GM23338 (cell line): Measurements from ENCODE around the gene TSSC4. TPM values are rescaled to one million over a fixed set of nuclear protein-coding genes. Genes with fewer than 3 reads are reported as not detected.

ENCODE experiments used
- ATAC-seq: fragments of 200-7000 bp; cut with Tn5 transposase; 3 replicates; pipeline ENCODE4 v1.9.1; 2020
- DNase-seq: peaks from one replicate; pipeline ENCODE4 v3.0.0-alpha.2; 2015; ENCODE audit warnings: low spot score
- H2AFZ ChIP-seq: fragments of 200-600 bp; sonication (generic); 2 replicates; pipeline ENCODE4 v1.8.0; 2016; ENCODE audit warnings: antibody characterized with exemption, mild to moderate bottlenecking, moderate library complexity
- H3F3A ChIP-seq: fragments of 200-600 bp; sonication (generic); replicated peaks from 2 replicates; pipeline ENCODE4 v1.8.0; 2017; ENCODE audit warnings: antibody characterized with exemption, mixed run types, low read depth
- H3K27ac ChIP-seq: fragments of 200-600 bp; sonication (generic); 2 replicates; pipeline ENCODE4 v1.6.1; 2016; ENCODE audit warnings: low read depth
- H3K27me3 ChIP-seq: fragments of 200-600 bp; sonication (generic); 2 replicates; pipeline ENCODE4 v1.8.0; 2016; ENCODE audit warnings: mild to moderate bottlenecking, mixed run types, moderate library complexity; ENCODE audit not compliant: insufficient read depth
- H3K36me3 ChIP-seq: fragments of 200-600 bp; sonication (generic); 2 replicates; pipeline ENCODE4 v1.8.0; 2016; ENCODE audit warnings: mild to moderate bottlenecking; ENCODE audit not compliant: insufficient read depth
- H3K4me1 ChIP-seq: fragments of 200-600 bp; sonication (generic); 2 replicates; pipeline ENCODE4 v1.8.0; 2016; ENCODE audit warnings: mild to moderate bottlenecking, moderate library complexity; ENCODE audit not compliant: insufficient read depth
- H3K4me2 ChIP-seq: fragments of 200-600 bp; sonication (generic); 2 replicates; pipeline ENCODE4 v1.7.1; 2017; ENCODE audit warnings: mixed run types
- H3K4me3 ChIP-seq: fragments of 200-600 bp; sonication (generic); 2 replicates; pipeline ENCODE4 v1.6.1; 2016; ENCODE audit warnings: mixed run types
- H3K79me2 ChIP-seq: fragments of 200-600 bp; sonication (generic); replicated peaks from 2 replicates; pipeline ENCODE4 v1.8.0; 2017; ENCODE audit warnings: mild to moderate bottlenecking; ENCODE audit not compliant: insufficient read depth
- H3K9me2 ChIP-seq: fragments of 200-600 bp; sonication (generic); 2 replicates; pipeline ENCODE4 v1.8.0; 2017; ENCODE audit not compliant: insufficient read depth
- H4K20me1 ChIP-seq: fragments of 200-600 bp; sonication (generic); replicated peaks from 2 replicates; pipeline ENCODE4 v1.8.0; 2017; ENCODE audit warnings: mild to moderate bottlenecking; ENCODE audit not compliant: insufficient read depth
- H3K27ac Mint-ChIP-seq: 2 replicates; pipeline ENCODE4 v1.8.0; 2020; ENCODE audit warnings: inconsistent platforms, mild to moderate bottlenecking, moderate library complexity, mixed read lengths
- H3K27me3 Mint-ChIP-seq: 3 replicates; pipeline ENCODE4 v1.8.0; 2022; ENCODE audit warnings: low read depth, mild to moderate bottlenecking, moderate library complexity, mixed read lengths, inconsistent platforms; ENCODE audit not compliant: insufficient read depth, poor library complexity
- H3K36me3 Mint-ChIP-seq: 3 replicates; pipeline ENCODE4 v1.8.0; 2021; ENCODE audit warnings: low read depth, mild to moderate bottlenecking, inconsistent platforms, moderate library complexity, mixed read lengths
- H3K4me1 Mint-ChIP-seq: 3 replicates; pipeline ENCODE4 v1.8.0; 2020; ENCODE audit warnings: mild to moderate bottlenecking, inconsistent platforms, mixed read lengths
- H3K4me3 Mint-ChIP-seq: 3 replicates; pipeline ENCODE4 v1.8.0; 2021; ENCODE audit warnings: moderate library complexity, mild to moderate bottlenecking, inconsistent platforms, mixed read lengths
- H3K9me3 Mint-ChIP-seq: 3 replicates; pipeline ENCODE4 v1.8.0; 2020; ENCODE audit warnings: moderate library complexity, mild to moderate bottlenecking, inconsistent platforms, mixed read lengths
- ETS1 ChIP-seq: IDR thresholded peaks from 2 replicates; pipeline ENCODE4 v1.6.1; 2016; ENCODE audit warnings: antibody characterized with exemption
- EZH2 ChIP-seq: fragments of 200-600 bp; sonication (generic); IDR thresholded peaks from one replicate; pipeline ENCODE4 v1.8.0; 2017; ENCODE audit warnings: antibody characterized with exemption, mild to moderate bottlenecking, low read depth; ENCODE audit not compliant: unreplicated experiment
- EZH2phosphoT487 ChIP-seq: fragments of 200-600 bp; sonication (generic); IDR thresholded peaks from one replicate; pipeline ENCODE4 v1.8.1; 2018; ENCODE audit warnings: antibody characterized with exemption; ENCODE audit not compliant: unreplicated experiment
- JUNB ChIP-seq: IDR thresholded peaks from one replicate; pipeline ENCODE4 v1.6.1; 2016; ENCODE audit warnings: antibody characterized with exemption; ENCODE audit not compliant: unreplicated experiment
- NANOG ChIP-seq: IDR thresholded peaks from 2 replicates; pipeline ENCODE4 v1.6.1; 2016; ENCODE audit warnings: antibody characterized with exemption, borderline replicate concordance
- POLR2AphosphoS5 ChIP-seq: IDR thresholded peaks from 2 replicates; pipeline ENCODE4 v1.6.1; 2016; ENCODE audit warnings: antibody characterized with exemption, low read depth
- STAT1 ChIP-seq: IDR thresholded peaks from one replicate; pipeline ENCODE4 v1.6.1; 2016; ENCODE audit warnings: antibody characterized with exemption; ENCODE audit not compliant: unreplicated experiment
- polyA plus RNA-seq: library from polyadenylated mRNA; unstranded; fragments of >200 nt; fragmentation: Nextera tagmentation; extraction: Ambion mirVana; gene quantifications from 2 replicates; pipeline ENCODE4 v1.2.1, GENCODE V29; 2016
- total RNA-seq: library from RNA; depleted of rRNA; stranded (reverse); fragments of >200 nt; shearing (Covaris generic); gene quantifications from 2 replicates; pipeline ENCODE4 v1.2.3, GENCODE V29; 2014
- TF ChIP-seq, protein P1 (sequence below): fragments of 250-450 bp; sonication (Bioruptor Pico); IDR thresholded peaks from 2 replicates; pipeline ENCODE4 v1.5.0; 2020; ENCODE audit warnings: mild to moderate bottlenecking, moderate library complexity
- TF ChIP-seq, protein P2 (sequence below): IDR thresholded peaks from one replicate; pipeline ENCODE4 v1.6.1; 2018; ENCODE audit warnings: antibody characterized with exemption; ENCODE audit not compliant: unreplicated experiment

The TSSC4 gene
- total and polyA plus RNA-seq, 2 experiments from 2014 or later, result 27.5 to 44.3 TPM

DNA sequence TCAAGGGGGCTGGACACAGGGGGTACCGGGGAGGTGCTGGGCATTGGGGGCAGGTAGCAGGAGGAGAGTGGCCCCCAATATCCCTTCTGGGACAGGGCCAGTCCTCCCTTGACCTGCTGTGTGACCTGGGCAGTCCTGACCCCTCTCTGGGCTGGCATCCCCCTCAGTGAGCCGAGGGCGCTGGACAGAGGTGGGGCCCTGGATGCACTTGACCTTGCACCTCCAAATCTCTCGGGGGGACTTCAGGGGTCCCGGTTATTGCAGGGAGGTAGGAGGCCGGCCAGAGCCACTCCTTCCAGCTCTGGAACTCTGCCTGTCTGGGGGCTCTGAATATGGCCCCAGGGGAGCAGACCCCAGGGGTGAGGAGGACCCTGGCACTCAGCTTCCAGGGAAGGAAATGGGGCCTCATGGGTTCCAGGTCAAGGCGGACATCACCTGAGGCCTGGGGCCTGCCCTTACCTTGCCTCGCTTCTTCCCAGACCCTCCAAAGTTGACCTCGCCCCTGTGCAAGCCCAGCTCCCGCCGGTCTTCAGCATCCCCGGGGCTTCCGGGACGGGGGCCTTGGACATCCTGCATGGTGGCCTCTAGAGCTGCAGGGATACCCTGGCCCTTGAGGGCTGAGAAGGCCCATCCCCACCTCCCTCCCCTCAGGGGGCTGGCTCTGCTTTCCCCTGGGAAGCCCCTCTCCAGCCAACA, 22.1 kb downstream of the TSSC4 start:
- Histone ChIP-seq H3K36me3 (no peaks in the 10 kb centered on the region), H3K4me2 (no peak overlapping the region), H3K4me1 (no peaks in the 10 kb centered on the region; the same call in 1 of the 2 replicates), H3K27ac (no peak overlapping the region), H3K79me2 (no peaks in the 10 kb centered on the region), H3K27me3 (no peaks in the 10 kb centered on the region), H3F3A (no peaks in the 10 kb centered on the region), H3K4me3 (no peak overlapping the region), H4K20me1 (no peaks in the 10 kb centered on the region), H2AFZ (no peak overlapping the region), H3K9me2 (no peaks in the 10 kb centered on the region)
- ATAC-seq (no peak), DNase-seq (no peak)
- peaks cover 3% of the 10 kb centered on the region; the same call in 1 of the 3 replicates for H3K9me3 Mint-ChIP-seq
- H3K36me3 Mint-ChIP-seq, result no peaks in the 10 kb centered on the region
- H3K4me1 Mint-ChIP-seq, result 0 out of 3 replicates have a peak, but pooled peaks cover 2% of the 10 kb centered on the region
- H3K27me3 Mint-ChIP-seq, result peaks cover 5% of the 10 kb centered on the region
- no peak overlapping the region for H3K27ac Mint-ChIP-seq
- no peak for TF ChIP-seq POLR2AphosphoS5
- TF ChIP-seq EZH2phosphoT487, result no peak
- TF ChIP-seq EZH2, result no peak
- TF ChIP-seq JUNB, result no peak
- H3K4me3 Mint-ChIP-seq, result no peak overlapping the region

- H3K4me3 Mint-ChIP-seq, result no peak overlapping the region
- H2AFZ ChIP-seq, result no peak overlapping the region
- H3F3A ChIP-seq, result no peaks in the 10 kb centered on the region
- no peak for ATAC-seq
- 0 out of 2 replicates have a peak, but pooled peaks cover 2% of the 10 kb centered on the region for H3K9me2 ChIP-seq
- peaks cover 3% of the 10 kb centered on the region; the same call in 1 of the 3 replicates for H3K9me3 Mint-ChIP-seq
- no peaks in the 10 kb centered on the region for H3K27me3 ChIP-seq
- peaks cover 5% of the 10 kb centered on the region for H3K27me3 Mint-ChIP-seq
- H3K36me3 Mint-ChIP-seq, result no peaks in the 10 kb centered on the region
- H3K79me2 ChIP-seq, result no peaks in the 10 kb centered on the region
- no peak for DNase-seq
- H3K4me1 Mint-ChIP-seq, result 0 out of 3 replicates have a peak, but pooled peaks cover 2% of the 10 kb centered on the region
- H3K27ac Mint-ChIP-seq, result no peak overlapping the region
- no peaks in the 10 kb centered on the region for H4K20me1 ChIP-seq
- H3K4me1 ChIP-seq, result no peaks in the 10 kb centered on the region; the same call in 1 of the 2 replicates
- H3K36me3 ChIP-seq, result no peaks in the 10 kb centered on the region
- no peak overlapping the region for H3K27ac ChIP-seq
- H3K4me3 ChIP-seq, result no peak overlapping the region
- no peak overlapping the region for H3K4me2 ChIP-seq
- TF ChIP-seq ETS1 (no peak), STAT1 (no peak), EZH2phosphoT487 (no peak), NANOG (no peak)
- TF ChIP-seq, protein P1, sequence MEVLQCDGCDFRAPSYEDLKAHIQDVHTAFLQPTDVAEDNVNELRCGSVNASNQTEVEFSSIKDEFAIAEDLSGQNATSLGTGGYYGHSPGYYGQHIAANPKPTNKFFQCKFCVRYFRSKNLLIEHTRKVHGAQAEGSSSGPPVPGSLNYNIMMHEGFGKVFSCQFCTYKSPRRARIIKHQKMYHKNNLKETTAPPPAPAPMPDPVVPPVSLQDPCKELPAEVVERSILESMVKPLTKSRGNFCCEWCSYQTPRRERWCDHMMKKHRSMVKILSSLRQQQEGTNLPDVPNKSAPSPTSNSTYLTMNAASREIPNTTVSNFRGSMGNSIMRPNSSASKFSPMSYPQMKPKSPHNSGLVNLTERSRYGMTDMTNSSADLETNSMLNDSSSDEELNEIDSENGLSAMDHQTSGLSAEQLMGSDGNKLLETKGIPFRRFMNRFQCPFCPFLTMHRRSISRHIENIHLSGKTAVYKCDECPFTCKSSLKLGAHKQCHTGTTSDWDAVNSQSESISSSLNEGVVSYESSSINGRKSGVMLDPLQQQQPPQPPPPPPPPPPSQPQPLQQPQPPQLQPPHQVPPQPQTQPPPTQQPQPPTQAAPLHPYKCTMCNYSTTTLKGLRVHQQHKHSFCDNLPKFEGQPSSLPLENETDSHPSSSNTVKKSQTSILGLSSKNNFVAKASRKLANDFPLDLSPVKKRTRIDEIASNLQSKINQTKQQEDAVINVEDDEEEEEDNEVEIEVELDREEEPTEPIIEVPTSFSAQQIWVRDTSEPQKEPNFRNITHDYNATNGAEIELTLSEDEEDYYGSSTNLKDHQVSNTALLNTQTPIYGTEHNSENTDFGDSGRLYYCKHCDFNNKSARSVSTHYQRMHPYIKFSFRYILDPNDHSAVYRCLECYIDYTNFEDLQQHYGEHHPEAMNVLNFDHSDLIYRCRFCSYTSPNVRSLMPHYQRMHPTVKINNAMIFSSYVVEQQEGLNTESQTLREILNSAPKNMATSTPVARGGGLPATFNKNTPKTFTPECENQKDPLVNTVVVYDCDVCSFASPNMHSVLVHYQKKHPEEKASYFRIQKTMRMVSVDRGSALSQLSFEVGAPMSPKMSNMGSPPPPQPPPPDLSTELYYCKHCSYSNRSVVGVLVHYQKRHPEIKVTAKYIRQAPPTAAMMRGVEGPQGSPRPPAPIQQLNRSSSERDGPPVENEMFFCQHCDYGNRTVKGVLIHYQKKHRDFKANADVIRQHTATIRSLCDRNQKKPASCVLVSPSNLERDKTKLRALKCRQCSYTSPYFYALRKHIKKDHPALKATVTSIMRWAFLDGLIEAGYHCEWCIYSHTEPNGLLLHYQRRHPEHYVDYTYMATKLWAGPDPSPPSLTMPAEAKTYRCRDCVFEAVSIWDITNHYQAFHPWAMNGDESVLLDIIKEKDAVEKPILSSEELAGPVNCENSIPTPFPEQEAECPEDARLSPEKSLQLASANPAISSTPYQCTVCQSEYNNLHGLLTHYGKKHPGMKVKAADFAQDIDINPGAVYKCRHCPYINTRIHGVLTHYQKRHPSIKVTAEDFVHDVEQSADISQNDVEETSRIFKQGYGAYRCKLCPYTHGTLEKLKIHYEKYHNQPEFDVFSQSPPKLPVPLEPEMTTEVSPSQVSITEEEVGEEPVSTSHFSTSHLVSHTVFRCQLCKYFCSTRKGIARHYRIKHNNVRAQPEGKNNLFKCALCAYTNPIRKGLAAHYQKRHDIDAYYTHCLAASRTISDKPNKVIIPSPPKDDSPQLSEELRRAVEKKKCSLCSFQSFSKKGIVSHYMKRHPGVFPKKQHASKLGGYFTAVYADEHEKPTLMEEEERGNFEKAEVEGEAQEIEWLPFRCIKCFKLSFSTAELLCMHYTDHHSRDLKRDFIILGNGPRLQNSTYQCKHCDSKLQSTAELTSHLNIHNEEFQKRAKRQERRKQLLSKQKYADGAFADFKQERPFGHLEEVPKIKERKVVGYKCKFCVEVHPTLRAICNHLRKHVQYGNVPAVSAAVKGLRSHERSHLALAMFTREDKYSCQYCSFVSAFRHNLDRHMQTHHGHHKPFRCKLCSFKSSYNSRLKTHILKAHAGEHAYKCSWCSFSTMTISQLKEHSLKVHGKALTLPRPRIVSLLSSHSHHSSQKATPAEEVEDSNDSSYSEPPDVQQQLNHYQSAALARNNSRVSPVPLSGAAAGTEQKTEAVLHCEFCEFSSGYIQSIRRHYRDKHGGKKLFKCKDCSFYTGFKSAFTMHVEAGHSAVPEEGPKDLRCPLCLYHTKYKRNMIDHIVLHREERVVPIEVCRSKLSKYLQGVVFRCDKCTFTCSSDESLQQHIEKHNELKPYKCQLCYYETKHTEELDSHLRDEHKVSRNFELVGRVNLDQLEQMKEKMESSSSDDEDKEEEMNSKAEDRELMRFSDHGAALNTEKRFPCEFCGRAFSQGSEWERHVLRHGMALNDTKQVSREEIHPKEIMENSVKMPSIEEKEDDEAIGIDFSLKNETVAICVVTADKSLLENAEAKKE (CRISPR knock-in tag), result no peak
- TF ChIP-seq, protein P2, sequence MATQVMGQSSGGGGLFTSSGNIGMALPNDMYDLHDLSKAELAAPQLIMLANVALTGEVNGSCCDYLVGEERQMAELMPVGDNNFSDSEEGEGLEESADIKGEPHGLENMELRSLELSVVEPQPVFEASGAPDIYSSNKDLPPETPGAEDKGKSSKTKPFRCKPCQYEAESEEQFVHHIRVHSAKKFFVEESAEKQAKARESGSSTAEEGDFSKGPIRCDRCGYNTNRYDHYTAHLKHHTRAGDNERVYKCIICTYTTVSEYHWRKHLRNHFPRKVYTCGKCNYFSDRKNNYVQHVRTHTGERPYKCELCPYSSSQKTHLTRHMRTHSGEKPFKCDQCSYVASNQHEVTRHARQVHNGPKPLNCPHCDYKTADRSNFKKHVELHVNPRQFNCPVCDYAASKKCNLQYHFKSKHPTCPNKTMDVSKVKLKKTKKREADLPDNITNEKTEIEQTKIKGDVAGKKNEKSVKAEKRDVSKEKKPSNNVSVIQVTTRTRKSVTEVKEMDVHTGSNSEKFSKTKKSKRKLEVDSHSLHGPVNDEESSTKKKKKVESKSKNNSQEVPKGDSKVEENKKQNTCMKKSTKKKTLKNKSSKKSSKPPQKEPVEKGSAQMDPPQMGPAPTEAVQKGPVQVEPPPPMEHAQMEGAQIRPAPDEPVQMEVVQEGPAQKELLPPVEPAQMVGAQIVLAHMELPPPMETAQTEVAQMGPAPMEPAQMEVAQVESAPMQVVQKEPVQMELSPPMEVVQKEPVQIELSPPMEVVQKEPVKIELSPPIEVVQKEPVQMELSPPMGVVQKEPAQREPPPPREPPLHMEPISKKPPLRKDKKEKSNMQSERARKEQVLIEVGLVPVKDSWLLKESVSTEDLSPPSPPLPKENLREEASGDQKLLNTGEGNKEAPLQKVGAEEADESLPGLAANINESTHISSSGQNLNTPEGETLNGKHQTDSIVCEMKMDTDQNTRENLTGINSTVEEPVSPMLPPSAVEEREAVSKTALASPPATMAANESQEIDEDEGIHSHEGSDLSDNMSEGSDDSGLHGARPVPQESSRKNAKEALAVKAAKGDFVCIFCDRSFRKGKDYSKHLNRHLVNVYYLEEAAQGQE, result no peak
Measured at GRCh38 chr11:2423157-2424025, 22.8 kb downstream of the TSSC4 start.
